Retinal pigment epithelial cell (primary cell): ENCODE measurements around the gene FLAD1.

Experiments
- DNase-seq: peaks from one replicate; pipeline ENCODE4 v3.0.0-alpha.2; 2010; ENCODE audit warnings: low read depth
- H3K4me3 ChIP-seq: 2 replicates; pipeline ENCODE4 v1.5.1; 2011; ENCODE audit warnings: mild to moderate bottlenecking, low read length, control low read depth, moderate library complexity
- TF ChIP-seq, protein P1 (sequence below): conservative IDR thresholded peaks from 2 replicates; pipeline ENCODE4 v1.5.1; 2011; ENCODE audit warnings: low read depth, low read length, control low read depth, inconsistent platforms

The FLAD1 gene

DNA sequence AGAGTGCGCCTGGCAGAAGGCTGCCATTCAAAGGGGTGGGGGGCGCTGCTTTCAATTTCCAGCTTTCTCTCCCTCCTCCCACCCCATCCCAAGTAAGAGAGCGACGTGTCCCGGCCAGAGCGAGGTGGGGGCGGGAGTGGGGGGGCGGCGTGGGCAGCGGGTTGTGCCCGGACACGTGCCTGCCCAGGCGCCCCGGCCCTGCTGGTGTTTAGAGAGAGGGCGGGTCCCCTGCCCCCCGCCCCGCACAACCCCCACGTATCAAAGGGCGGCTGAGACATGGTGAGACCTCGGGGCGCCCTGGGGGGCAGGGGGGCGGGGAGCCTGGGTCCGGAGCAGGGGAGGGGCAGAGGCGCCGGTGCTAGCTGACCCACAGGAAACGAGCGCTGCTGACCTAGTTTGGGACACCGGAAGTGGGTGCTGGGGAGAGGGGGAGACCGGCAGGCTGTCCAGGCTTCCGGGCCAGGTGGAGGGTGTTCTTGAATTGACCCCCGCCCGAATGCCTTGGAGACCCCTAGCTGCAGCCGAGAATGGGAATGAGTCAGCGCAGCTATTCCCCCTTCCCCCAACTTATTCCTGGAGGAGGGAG lies 20.7 kb downstream of the FLAD1 start:
- no peak for DNase-seq
- TF ChIP-seq, protein P1, sequence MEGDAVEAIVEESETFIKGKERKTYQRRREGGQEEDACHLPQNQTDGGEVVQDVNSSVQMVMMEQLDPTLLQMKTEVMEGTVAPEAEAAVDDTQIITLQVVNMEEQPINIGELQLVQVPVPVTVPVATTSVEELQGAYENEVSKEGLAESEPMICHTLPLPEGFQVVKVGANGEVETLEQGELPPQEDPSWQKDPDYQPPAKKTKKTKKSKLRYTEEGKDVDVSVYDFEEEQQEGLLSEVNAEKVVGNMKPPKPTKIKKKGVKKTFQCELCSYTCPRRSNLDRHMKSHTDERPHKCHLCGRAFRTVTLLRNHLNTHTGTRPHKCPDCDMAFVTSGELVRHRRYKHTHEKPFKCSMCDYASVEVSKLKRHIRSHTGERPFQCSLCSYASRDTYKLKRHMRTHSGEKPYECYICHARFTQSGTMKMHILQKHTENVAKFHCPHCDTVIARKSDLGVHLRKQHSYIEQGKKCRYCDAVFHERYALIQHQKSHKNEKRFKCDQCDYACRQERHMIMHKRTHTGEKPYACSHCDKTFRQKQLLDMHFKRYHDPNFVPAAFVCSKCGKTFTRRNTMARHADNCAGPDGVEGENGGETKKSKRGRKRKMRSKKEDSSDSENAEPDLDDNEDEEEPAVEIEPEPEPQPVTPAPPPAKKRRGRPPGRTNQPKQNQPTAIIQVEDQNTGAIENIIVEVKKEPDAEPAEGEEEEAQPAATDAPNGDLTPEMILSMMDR, result no peak
- H3K4me3 ChIP-seq, result peak overlapping the region; percentile 90

DNA sequence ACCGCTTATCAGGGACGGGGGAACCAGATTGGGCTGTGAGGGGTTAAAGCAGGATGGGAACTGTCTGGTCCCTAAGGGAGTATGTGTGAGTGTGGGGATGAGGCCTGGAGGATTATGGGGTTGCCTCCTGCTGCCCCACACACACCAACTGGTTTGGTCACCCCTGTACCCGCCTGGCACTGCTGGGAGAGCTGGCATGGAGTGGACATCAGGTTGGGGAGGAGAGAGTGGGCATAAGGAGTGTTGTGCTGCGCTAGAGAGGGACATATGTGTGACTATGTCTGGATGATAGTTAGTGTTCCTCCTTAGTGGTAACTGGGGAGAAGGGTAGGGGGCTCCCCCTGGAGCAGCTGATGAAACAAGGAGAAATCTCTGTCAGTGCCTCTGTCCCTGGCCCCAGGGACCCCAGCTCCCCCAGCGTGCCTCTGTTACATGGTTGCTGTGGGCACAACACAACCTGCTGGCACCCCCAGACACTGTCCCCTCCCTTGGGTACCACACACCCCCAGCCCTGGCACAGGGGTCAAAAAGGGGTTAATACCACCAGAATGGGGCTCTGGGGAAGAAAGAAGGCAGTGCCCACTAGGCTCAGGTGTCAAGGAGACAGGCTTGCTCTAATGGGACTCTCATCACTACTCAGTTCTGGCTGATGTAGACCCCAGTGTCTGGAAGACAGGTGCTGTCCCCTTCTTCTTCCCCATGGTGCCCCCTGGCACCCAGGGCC lies 21.4 kb downstream of the FLAD1 start:
- TF ChIP-seq, protein P1, result no peak
- DNase-seq, result no peak
- H3K4me3 ChIP-seq, result peak overlapping the region; percentile 90

DNA sequence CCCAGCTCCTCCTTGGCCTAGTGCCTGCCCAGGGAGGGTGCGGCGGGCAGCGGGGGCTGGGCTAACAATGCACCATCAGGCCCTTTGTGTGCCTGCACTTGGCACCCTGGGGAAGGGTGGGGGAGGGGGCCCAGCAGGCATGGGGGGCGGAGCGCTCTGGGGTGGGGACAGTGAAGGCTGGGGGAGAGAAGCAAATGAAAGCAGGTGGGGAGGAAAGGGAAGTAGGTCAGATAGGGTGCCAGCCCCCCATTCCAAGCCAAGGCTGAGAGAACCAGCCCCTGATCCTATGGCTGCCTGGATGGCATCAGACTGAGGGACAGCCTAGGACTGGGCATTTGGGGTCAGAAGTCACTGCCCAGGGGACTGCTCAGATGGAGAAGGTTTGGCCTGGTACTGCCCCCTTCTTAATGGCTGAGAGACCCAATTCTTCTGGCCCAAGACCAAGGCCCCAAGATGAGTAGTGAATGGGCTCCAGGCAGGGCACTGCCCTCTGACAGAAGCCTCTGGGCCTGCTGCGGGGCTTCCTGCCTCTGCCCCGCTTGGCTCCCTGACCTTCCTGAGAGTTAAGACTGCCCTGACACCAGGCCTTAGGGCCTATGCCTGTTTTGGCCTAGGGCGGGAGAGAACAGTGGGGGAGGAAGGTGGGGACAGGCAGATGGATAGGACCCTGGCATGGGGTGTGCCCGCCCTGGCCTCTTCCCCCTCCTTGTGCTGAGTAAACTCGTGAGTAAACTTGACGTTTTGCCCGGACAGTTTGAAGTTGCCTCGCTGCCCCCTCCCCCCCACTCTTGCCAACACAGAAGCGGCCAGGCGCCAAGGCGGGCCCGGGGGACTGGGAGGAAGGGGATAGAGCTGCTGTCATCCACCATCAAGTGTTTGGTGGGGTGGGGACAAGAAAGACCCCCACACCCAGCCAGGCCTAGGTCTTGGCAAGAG lies 22.2 kb downstream of the FLAD1 start:
- DNase-seq, result no peak

DNA sequence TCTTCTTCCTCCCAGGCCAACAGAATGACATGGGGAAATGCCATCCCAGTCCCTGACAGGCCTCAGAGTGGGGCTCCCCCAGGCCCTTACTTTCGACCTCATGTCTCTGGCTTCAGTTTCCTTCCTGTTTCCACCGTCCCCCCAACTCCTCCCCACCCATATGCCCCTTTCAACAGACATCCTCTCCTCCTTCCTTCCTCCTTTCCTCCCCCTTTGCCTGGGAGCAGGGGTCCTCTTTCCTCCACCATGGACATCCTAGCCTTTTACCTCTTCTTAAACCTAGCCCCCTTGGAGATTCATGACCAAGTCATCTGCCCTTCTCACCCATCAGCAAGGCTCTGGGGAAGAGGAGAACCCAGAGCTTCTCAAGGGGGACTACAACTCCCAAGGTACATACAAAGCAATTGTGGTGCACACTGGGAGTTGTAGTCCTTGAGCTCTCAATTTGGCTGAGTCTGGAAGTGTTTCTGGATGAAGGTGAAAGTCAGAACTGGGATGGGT lies 23.5 kb downstream of the FLAD1 start:
- no peak overlapping the region for H3K4me3 ChIP-seq
- DNase-seq, result no peak
- TF ChIP-seq, protein P1, result no peak

More for the DNA sequence above, 22.2 kb downstream of the FLAD1 start:
- TF ChIP-seq, protein P1, result no peak
- H3K4me3 ChIP-seq, result peak overlapping the region; percentile 90

DNA sequence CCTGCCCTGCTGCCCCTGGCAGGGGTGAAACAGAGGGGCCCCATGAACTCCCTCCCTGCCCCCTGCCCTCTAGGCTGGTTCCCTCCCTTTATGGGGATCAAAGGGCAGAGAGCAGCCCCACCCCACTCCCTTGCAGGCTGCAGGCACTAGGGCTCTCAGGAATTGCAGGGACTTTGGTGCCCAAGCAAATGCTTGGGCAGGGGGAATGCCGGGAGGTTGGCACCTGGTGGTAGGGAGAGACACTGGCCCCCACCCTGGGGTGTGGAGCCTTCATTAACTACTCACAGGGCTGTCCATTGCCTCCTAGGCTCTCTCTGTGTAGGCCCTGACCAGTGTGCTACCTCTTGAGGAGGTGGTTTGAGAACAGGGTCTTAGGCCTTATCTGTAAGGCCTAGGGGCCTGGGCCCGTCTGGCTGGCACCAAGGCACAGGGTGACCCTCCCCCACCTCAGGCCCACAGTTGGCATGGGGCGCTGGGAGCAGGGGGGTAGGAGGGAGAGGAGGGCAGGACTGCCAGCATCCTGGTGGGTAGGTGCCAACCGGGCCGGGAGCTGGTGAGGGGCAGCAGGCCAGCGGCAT lies 24.2 kb downstream of the FLAD1 start:
- TF ChIP-seq, protein P1, result no peak

DNA sequence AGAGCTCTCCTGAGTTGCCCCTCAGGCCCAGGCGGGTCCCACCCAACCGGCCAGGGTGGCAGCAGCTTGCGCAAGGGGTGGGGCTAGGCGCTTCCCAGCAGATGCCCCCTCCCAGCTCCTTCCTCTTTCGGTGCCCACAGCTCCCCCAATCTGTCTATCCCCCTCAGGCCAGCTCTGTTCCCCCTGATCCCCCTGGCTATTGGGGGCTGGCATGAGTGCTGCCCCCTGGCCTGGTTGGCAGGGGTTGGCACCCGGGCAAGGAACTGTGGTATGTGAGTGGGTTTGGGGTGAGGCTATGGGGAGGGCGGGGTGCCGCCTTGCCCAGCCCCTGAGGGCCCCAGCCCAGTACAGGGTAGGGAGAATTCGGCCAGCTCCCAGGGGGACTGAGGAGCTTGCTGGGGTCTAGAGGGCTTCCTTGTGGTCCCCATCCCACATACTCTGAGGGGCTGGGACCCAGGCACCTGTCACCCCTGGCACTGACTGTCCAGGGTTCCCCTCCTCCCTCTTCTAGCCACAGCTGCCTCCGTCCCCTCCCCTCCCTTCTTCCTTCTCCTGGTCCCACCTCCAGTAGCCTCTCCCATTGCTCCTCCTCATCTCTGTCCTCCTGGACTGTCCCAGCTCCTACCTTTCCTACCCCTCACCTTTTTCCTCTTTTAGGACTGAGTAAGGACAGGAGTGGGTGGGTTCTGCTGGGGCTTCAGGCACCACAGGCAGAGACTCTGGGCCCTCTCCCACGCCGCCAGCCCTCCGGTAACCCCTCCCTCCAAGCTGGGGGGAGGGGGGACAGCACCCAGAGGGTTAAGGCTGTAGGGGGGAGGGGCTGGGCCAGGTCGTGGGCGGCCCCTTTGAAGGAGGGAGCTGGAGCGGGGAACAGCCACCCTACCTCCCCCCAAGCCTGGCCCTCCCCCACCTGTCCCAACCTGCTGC lies 25.1 kb downstream of the FLAD1 start:
- no peak for DNase-seq
- TF ChIP-seq, protein P1, result no peak
- no peak overlapping the region for H3K4me3 ChIP-seq

More for the DNA sequence above, 24.2 kb downstream of the FLAD1 start:
- DNase-seq, result no peak
- no peak overlapping the region for H3K4me3 ChIP-seq
